ENCODE results near the gene ARFGAP3.
A peak's percentile ranks its signal among the peaks of the same experiment; 100 is the strongest.

ARFGAP3 gene

GRCh38 chr22:42856179-42856864 lies 751 bp downstream of the ARFGAP3 start:
- no peak for TF ChIP-seq CTCF (IDR thresholded peaks at IDR 0.05; ENCODE audit: insufficient read depth, low read depth, low read length, missing control alignments)
- DNase-seq (ENCODE audit: low read depth) = peak; percentile 64
- H3K4me3 ChIP-seq (ENCODE audit: low read depth, low read length) = peak overlapping the region; percentile 100

- H3K4me3 ChIP-seq (ENCODE audit: low read depth, low read length) = peak overlapping the region; percentile 100
- DNase-seq (ENCODE audit: low read depth) = no peak
- no peak for TF ChIP-seq CTCF (IDR thresholded peaks at IDR 0.05; ENCODE audit: insufficient read depth, low read depth, low read length, missing control alignments)
These were observed 1.4 kb downstream of the ARFGAP3 start for GRCh38 chr22:42855721-42856120.

GRCh38 chr22:42855211-42855610 lies 1.9 kb downstream of the ARFGAP3 start:
- no peak for TF ChIP-seq CTCF (IDR thresholded peaks at IDR 0.05; ENCODE audit: insufficient read depth, low read depth, low read length, missing control alignments)
- no peak overlapping the region for H3K4me3 ChIP-seq (ENCODE audit: low read depth, low read length)
- DNase-seq (ENCODE audit: low read depth) = no peak

- no peak for TF ChIP-seq CTCF (IDR thresholded peaks at IDR 0.05; ENCODE audit: insufficient read depth, low read depth, low read length, missing control alignments)
- no peak for DNase-seq (ENCODE audit: low read depth)
- no peak overlapping the region for H3K4me3 ChIP-seq (ENCODE audit: low read depth, low read length)
These were observed 8.0 kb downstream of the ARFGAP3 start for GRCh38 chr22:42848941-42849550.

GRCh38 chr22:42847110-42847509 lies 10.0 kb downstream of the ARFGAP3 start:
- no peak overlapping the region for H3K4me3 ChIP-seq (ENCODE audit: low read depth, low read length)
- no peak for TF ChIP-seq CTCF (IDR thresholded peaks at IDR 0.05; ENCODE audit: insufficient read depth, low read depth, low read length, missing control alignments)
- DNase-seq (ENCODE audit: low read depth) = no peak

- no peak for TF ChIP-seq CTCF (IDR thresholded peaks at IDR 0.05; ENCODE audit: insufficient read depth, low read depth, low read length, missing control alignments)
- no peak for DNase-seq (ENCODE audit: low read depth)
- H3K4me3 ChIP-seq (ENCODE audit: low read depth, low read length) = no peak overlapping the region
These were observed 12.3 kb downstream of the ARFGAP3 start for GRCh38 chr22:42844756-42845155.

All from GM12865 (cell line).